Activated naive CD8-positive, alpha-beta T cell treated with anti-CD3 and anti-CD28 coated beads, Interleukin-2, amount 50 U/mL, for 24 hours (primary cell): ENCODE measurements around the gene ITGA11.

Experiments
- ATAC-seq: fragments of 150-1000 bp; cut with Tn5 transposase; one replicate; pipeline ENCODE4 v1.10.0; 2021
- DNase-seq: peaks from one replicate; pipeline ENCODE4 v3.0.0; 2021
- H3K27ac Mint-ChIP-seq: one replicate; pipeline ENCODE4 v1.8.0; 2021; ENCODE audit warnings: mild to moderate bottlenecking, mixed read lengths
- H3K27me3 Mint-ChIP-seq: one replicate; pipeline ENCODE4 v1.8.0; 2021; ENCODE audit warnings: mixed read lengths
- H3K36me3 Mint-ChIP-seq: one replicate; pipeline ENCODE4 v1.8.0; 2021; ENCODE audit warnings: low read depth, mixed read lengths
- H3K4me1 Mint-ChIP-seq: one replicate; pipeline ENCODE4 v1.8.0; 2021; ENCODE audit warnings: mixed read lengths
- H3K4me3 Mint-ChIP-seq: one replicate; pipeline ENCODE4 v1.8.0; 2021; ENCODE audit warnings: mild to moderate bottlenecking, moderate library complexity, mixed read lengths
- H3K9me3 Mint-ChIP-seq: one replicate; pipeline ENCODE4 v1.8.0; 2021; ENCODE audit warnings: mixed read lengths

ITGA11 gene

DNA sequence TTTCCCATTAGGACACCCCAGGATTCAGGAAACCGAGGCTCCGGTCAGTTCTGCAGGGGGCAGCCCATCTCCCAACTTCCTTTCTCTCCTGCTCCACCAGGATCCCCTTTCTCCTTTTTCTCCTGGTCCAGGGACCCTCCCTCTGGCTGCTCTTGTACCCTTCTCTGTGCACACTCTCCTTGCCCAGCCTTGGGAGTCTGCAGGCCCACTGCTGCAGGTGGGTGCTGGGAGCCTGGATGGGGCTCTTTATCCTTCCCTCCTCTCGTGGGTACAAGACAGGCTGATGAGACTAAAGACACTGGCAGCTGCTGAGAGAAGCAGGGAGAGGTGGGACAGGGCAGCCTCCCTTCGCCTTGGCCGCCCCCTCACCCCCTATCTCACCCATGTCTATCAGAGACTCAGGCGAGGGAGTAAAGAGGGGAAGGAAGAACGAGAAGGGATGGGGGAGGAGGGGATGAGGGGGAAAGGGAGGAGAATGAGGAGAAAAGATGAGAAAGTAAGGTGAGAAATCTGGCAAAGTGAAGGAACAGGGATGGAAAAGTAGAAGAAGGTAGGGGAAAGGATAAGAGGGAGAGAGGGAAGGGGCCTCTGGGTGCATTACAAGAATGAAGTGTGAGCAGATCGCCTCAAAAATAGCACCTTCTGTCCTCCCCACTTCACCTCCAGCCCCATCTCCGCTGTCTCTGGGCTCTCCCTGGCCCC lies 45.2 kb downstream of the ITGA11 start:
- H3K4me3 Mint-ChIP-seq: no peak overlapping the region
- H3K36me3 Mint-ChIP-seq: no peaks in the 10 kb centered on the region
- H3K27ac Mint-ChIP-seq: no peak overlapping the region
- H3K4me1 Mint-ChIP-seq: no peaks in the 10 kb centered on the region
- no peaks in the 10 kb centered on the region for H3K9me3 Mint-ChIP-seq
- DNase-seq (no peak), ATAC-seq (no peak)
- peaks cover 3% of the 10 kb centered on the region for H3K27me3 Mint-ChIP-seq

GRCh38 chr15:68385671-68386586 lies 46.0 kb downstream of the ITGA11 start:
- no peaks in the 10 kb centered on the region for H3K9me3 Mint-ChIP-seq
- peaks cover 1% of the 10 kb centered on the region for H3K27me3 Mint-ChIP-seq
- H3K27ac Mint-ChIP-seq: no peak overlapping the region
- H3K4me1 Mint-ChIP-seq: no peaks in the 10 kb centered on the region
- no peak overlapping the region for H3K4me3 Mint-ChIP-seq
- ATAC-seq: no peak
- DNase-seq: no peak
- H3K36me3 Mint-ChIP-seq: no peaks in the 10 kb centered on the region

DNA sequence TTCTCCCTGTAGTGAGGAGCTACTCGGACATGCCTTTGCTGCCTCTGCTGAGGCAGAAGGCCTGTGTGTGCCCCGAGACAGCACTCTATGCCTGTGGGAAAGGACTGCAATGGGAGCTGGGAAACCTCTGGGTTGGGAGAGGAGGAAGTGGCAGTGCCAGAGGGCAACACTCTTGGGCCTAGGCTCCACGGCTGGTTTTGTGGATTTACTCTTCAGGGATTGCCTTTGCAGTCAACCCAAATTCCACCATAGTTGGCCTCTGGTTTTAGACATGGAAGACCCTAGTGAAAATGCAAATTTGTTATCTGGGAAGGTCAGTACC lies 46.8 kb downstream of the ITGA11 start:
- H3K4me1 Mint-ChIP-seq: no peaks in the 10 kb centered on the region
- no peaks in the 10 kb centered on the region for H3K36me3 Mint-ChIP-seq
- peaks cover 1% of the 10 kb centered on the region for H3K27me3 Mint-ChIP-seq
- no peak for ATAC-seq
- H3K4me3 Mint-ChIP-seq: no peak overlapping the region
- no peak for DNase-seq
- no peaks in the 10 kb centered on the region for H3K9me3 Mint-ChIP-seq
- no peak overlapping the region for H3K27ac Mint-ChIP-seq

GRCh38 chr15:68384451-68385239 lies 47.3 kb downstream of the ITGA11 start:
- Mint-ChIP-seq H3K27me3 (peaks cover 1% of the 10 kb centered on the region), H3K4me3 (no peak overlapping the region), H3K27ac (no peak overlapping the region), H3K36me3 (no peaks in the 10 kb centered on the region), H3K4me1 (peaks cover 3% of the 10 kb centered on the region), H3K9me3 (no peaks in the 10 kb centered on the region)
- no peak for ATAC-seq
- no peak for DNase-seq

DNA sequence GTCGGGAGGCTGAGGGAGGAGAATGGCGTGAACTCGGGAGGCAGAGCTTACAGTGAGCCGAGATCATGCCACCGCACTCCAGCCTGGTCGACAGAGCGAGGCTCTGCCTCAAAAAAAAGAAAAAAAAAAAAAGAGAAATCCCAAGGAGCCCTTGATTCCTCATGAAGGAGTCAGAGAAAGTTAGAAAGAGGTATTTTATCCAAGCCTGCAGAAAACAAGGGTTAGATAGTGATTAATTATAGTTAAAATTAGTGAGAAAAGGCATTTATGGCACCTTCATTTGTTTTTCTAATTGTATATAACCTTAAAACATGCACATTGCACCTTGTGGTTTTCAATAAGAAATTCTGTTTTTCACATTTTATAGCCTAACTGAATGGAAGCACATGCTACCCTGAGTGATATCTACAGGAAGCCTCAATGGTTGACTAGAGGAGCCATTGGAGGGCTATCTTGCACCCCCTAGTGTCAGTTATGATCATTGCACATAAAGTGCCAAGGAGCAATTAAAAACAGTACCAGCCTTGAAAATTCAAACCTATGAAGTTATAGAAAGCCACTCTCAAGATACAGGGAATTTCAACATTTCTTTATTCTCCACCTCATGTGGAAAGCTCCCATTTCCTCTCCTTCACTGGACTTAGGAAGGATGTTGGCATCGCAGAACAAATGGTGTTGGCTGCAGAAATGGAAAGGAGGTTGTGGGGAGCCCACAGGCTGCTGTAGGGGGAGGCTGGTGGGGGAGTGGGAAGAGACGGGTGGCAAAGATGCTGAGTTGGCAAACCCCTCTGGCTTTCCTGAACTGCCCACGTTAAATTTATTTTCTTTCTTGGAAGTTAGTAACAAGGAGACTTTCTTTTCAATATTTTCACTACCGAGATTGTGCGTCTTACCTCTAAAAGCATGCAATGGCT lies 48.5 kb downstream of the ITGA11 start:
- Mint-ChIP-seq H3K27me3 (peaks cover 1% of the 10 kb centered on the region), H3K36me3 (no peaks in the 10 kb centered on the region), H3K27ac (no peak overlapping the region), H3K4me1 (peaks cover 5% of the 10 kb centered on the region), H3K4me3 (no peak overlapping the region), H3K9me3 (no peaks in the 10 kb centered on the region)
- DNase-seq (peak; percentile 49), ATAC-seq (no peak)

DNA sequence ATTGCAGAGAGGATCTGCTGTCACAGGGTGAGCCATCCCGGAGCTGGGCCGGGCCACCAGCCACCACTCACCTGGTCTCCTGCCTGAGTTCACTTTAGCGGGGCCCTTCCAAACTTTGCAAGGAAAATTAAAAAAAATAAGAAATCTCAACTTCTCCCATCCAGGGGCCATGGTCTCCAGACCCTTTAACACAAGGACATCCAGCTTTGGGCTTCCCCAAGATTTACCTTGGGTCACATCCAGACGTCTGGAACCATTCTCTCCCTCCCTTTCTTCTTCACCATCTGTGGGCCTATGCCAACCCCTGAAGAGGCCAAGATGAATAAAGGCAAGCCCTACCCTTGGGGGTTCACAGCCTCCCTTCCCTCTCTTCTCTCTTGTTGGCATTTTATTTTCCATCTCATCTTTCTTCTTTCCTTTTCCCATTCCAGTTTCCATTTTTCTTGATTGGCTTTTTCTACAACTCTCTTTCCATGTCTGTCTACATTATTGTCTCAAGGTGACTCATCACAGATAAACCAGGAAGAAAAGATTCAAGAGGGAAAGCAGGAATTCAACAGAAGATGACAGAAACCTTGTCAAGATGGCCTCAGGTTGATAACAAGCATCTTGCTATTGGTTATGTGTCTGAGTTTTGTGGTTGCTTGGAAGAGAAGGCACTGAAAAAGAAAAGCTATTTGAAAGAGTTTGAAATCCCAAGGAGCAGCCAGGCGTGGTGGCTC lies 49.5 kb downstream of the ITGA11 start:
- ATAC-seq: no peak
- H3K27ac Mint-ChIP-seq: no peak overlapping the region
- no peaks in the 10 kb centered on the region for H3K36me3 Mint-ChIP-seq
- H3K9me3 Mint-ChIP-seq: no peaks in the 10 kb centered on the region
- peaks cover 1% of the 10 kb centered on the region for H3K27me3 Mint-ChIP-seq
- no peak overlapping the region for H3K4me3 Mint-ChIP-seq
- DNase-seq: no peak
- H3K4me1 Mint-ChIP-seq: peaks cover 5% of the 10 kb centered on the region

GRCh38 chr15:68380456-68380855 lies 51.5 kb downstream of the ITGA11 start:
- peaks cover 1% of the 10 kb centered on the region for H3K27me3 Mint-ChIP-seq
- H3K4me3 Mint-ChIP-seq: no peak overlapping the region
- peaks cover 5% of the 10 kb centered on the region for H3K4me1 Mint-ChIP-seq
- H3K27ac Mint-ChIP-seq: no peak overlapping the region
- H3K9me3 Mint-ChIP-seq: no peaks in the 10 kb centered on the region
- no peak for DNase-seq
- ATAC-seq: no peak
- H3K36me3 Mint-ChIP-seq: no peaks in the 10 kb centered on the region

DNA sequence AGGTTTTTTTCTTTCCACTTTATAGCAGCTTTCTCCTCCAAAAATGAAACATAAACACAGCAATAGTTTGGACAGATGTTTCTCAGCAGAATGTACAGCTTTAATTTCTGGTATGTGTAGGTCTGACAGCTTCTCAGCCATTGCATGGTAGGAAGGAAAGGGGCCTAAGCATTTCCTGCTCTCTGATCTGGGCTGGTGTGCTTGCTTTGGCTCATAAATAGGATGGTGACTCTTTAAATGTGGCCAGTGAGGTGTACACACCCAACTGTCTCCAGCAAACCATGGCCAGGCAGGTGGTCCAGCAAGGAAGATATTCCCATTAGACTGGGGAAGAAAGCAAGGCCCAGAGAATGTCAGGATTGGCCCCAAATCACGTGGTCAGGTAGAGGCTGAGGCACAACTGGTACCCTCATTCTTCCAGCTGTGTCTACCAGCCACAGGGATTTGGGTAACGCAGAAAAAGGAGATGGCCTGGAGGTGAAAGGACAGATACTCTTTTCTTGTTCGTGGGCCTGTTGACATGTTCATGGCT lies 52.1 kb downstream of the ITGA11 start:
- no peak for ATAC-seq
- Mint-ChIP-seq H3K27ac (no peak overlapping the region), H3K4me3 (no peak overlapping the region)

GRCh38 chr15:68379058-68379758 lies 52.8 kb downstream of the ITGA11 start:
- H3K4me1 Mint-ChIP-seq: peaks cover 5% of the 10 kb centered on the region
- no peak overlapping the region for H3K27ac Mint-ChIP-seq
- H3K4me3 Mint-ChIP-seq: no peak overlapping the region
- no peaks in the 10 kb centered on the region for H3K27me3 Mint-ChIP-seq
- DNase-seq: no peak
- H3K9me3 Mint-ChIP-seq: no peaks in the 10 kb centered on the region
- H3K36me3 Mint-ChIP-seq: no peaks in the 10 kb centered on the region
- ATAC-seq: no peak

More for the DNA sequence above, 52.1 kb downstream of the ITGA11 start:
- no peak for DNase-seq
- H3K27me3 Mint-ChIP-seq: no peaks in the 10 kb centered on the region
- no peaks in the 10 kb centered on the region for H3K9me3 Mint-ChIP-seq
- H3K4me1 Mint-ChIP-seq: peaks cover 5% of the 10 kb centered on the region
- H3K36me3 Mint-ChIP-seq: no peaks in the 10 kb centered on the region

DNA sequence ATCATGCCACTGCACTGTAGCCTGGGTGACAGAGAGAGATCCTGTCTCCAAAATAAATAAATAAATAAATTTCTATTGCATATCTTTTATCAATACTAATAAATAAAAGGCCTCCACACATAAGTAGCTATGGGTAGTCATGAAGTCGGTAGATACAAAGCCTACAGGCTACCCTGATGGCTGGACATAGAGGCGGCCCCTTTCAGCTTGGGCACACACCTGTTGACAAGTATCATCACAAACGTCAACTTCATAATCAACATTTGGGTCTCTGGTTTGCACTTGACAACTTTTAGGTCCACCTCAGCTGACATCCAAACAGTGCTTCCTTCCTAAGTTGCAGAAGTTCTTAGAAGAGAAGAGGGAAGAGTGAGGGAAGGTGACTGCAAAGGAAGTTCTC lies 53.4 kb downstream of the ITGA11 start:
- DNase-seq: no peak
- Mint-ChIP-seq H3K9me3 (no peaks in the 10 kb centered on the region), H3K27ac (no peak overlapping the region), H3K27me3 (no peaks in the 10 kb centered on the region), H3K4me1 (peaks cover 5% of the 10 kb centered on the region), H3K4me3 (no peak overlapping the region), H3K36me3 (no peaks in the 10 kb centered on the region)
- no peak for ATAC-seq

DNA sequence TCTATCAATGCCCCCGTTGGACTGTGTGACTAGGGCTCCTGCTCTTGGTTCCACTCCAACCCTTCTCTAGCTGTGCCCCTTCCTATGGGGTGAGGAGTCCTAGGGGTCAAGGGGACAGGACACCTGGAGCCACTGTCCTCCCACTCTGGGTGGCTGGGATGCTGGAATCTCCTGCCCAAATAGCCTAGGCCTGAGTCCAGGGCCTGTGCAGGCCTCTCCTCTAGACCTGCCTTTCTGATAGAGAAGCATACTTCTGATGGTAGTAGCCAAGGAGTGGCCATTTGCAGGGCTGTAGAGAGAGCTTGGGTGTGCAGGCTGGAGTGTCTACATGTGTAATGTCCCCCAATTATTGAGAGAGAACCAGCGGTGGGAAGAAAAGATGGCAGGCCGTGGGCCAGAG lies 54.2 kb downstream of the ITGA11 start:
- Mint-ChIP-seq H3K9me3 (no peaks in the 10 kb centered on the region), H3K36me3 (no peaks in the 10 kb centered on the region), H3K4me3 (no peak overlapping the region), H3K4me1 (peaks cover 5% of the 10 kb centered on the region), H3K27ac (no peak overlapping the region), H3K27me3 (no peaks in the 10 kb centered on the region)
- DNase-seq (no peak), ATAC-seq (no peak)

- H3K4me1 Mint-ChIP-seq: peaks cover 5% of the 10 kb centered on the region
- no peaks in the 10 kb centered on the region for H3K9me3 Mint-ChIP-seq
- DNase-seq (no peak), ATAC-seq (no peak)
- no peak overlapping the region for H3K27ac Mint-ChIP-seq
- no peaks in the 10 kb centered on the region for H3K27me3 Mint-ChIP-seq
- H3K4me3 Mint-ChIP-seq: no peak overlapping the region
- no peaks in the 10 kb centered on the region for H3K36me3 Mint-ChIP-seq
These were observed 55.4 kb downstream of the ITGA11 start for GRCh38 chr15:68376447-68377060.
